NCI-H446 (cell line): ENCODE data around the gene DHX58.

Experiments used
- DNase-seq, 2 experiments: peaks; one replicate each; lab custom pipeline; 2025; lab: John Stamatoyannopoulos, UW

DHX58 gene

DNA sequence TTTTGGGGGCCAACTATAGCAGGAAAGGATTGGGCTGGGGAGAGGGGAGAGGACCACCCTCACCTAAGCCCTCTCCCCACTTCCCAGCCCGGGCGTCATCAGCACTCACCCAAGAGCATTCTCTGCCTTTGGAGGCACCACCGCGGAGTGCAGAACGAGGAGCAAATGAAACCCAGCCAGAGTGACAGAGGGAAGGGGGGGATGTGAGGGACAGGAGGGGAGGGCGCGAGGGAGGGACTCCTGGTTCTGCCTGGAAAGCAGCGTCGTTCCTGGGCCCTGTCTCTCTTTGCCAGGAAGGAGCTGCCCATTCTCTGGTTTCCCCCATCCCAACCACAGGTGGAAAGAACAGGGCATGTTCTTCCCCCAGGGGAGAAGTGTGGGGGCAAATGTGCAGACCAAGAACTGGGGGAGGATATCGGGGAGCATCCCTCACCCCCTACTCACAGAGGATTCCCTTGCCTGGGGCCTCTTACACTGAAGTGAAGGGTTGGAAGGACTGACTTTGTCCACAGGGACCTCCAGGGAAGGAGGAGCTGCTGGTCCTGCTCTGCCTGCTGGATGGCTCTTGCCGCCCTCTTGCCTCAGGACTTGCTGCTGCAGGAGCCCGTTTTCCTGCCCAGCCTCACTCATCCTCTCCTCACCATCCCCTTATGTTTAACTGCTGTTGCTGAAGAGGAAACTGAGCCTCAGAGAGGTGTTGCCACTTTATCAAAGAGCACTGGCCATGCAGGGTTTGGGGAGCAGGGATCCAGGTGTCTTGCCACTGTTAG lies 58.6 kb downstream of the DHX58 start:
- DNase-seq = no peak

DNA sequence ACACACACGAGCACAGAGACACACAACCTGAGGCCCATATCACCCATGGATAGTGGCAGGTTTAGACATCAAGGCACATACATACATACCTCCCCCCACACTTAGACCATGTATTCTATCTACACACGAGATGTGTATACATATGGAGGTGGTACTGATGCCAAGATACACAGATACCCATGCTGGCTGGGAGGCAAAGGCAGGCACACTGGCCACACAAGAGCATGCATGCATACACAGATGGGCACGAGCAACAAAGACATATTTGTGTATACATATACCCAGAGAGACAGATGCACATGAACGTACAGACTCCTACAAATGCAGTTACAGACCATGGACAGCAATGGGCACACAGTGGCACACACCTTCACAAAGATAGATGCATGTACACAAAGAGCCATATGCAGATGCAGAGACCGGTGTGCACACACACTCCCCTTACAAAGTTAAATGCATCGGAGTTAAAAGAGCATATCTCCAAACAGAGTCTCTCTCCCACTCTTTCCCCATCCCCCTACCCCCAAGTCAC lies 60.1 kb downstream of the DHX58 start:
- no peak for DNase-seq

DNA sequence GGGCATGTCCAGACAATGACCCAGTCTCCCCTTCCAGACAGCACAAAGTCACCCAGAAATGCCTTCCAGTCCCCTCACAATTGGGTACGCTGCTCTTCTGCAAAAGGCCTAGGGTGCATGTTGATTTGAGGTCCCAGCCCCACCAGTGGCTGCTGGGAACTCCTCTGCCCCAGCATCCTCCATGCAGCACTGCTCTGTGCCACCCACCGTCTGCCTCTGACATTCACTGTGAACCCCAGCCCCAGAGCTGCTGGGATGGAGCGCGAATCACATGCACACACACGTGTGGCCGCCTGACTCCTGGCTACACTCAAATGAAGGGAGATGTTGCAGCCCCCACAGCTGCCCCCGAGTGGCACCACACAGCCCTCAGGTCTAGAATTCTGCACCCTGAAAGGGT lies 60.9 kb downstream of the DHX58 start:
- no peak for DNase-seq
